Ovary (tissue), 9 donors: ENCODE measurements around the gene GRB2. TPM values are rescaled to one million over a fixed set of nuclear protein-coding genes. Genes with fewer than 3 reads are reported as not detected.
A peak's percentile ranks its signal among the peaks of the same experiment; 100 is the strongest.
"Not testable (repeated sequence)": the region's sequence is repeated elsewhere in the genome, so short reads cannot be mapped to it uniquely, and the experiment has no call there.

ENCODE experiments used
- DNase-seq, 5 donors: peaks; one replicate each; pipeline ENCODE4 v3.0.0-alpha.2; 2019 to 2020
- H3K27ac ChIP-seq, 2 donors: fragments of 200-600 bp; one replicate each; pipeline versions ENCODE4 v1.5.1 to v1.8.0; 2019 to 2022
- H3K27me3 ChIP-seq: fragments of 200-600 bp; one replicate; pipeline ENCODE4 v1.8.0; 2022
- H3K36me3 ChIP-seq: fragments of 200-600 bp; sonication (generic); one replicate; pipeline ENCODE4 v1.5.1; 2019
- H3K4me1 ChIP-seq: one replicate; pipeline ENCODE4 v1.8.1; 2013; ENCODE audit warnings: mild to moderate bottlenecking, moderate library complexity; ENCODE audit not compliant: insufficient read depth
- H3K4me3 ChIP-seq: fragments of 200-600 bp; sonication (generic); one replicate; pipeline ENCODE4 v1.5.1; 2017
- H3K9me3 ChIP-seq, 2 donors: fragments of 200-600 bp in 1 of 2; sonication (generic) in 1 of 2; one replicate each; pipeline versions ENCODE4 v1.5.1 to v1.8.1; 2013 to 2019; ENCODE audit warnings: mild to moderate bottlenecking in 1 of 2, moderate library complexity in 1 of 2
- EP300 ChIP-seq: sonication (generic); formaldehyde crosslinking; IDR thresholded peaks from one replicate; pipeline ENCODE4 v1.6.1; 2017; ENCODE audit warnings: antibody characterized with exemption
- POLR2A ChIP-seq: fragments of 450-650 bp; IDR thresholded peaks from one replicate; pipeline ENCODE4 v1.6.1; 2017; ENCODE audit warnings: antibody characterized with exemption, mild to moderate bottlenecking, moderate library complexity
- WGBS, 3 donors: extraction: QIAGEN DNeasy Blood & Tissue Kit in 1 of 3; methylation state at CpG; one replicate each; pipeline versions ENCODE4 v1.1.5 to v1.1.7; 2013 to 2017; 5-methylcytosine and 5-hydroxymethylcytosine counted together
- intact Hi-C, 4 donors: fragments of 100-400 bp; cut with DNase I; formaldehyde crosslinking; loops; one replicate each; pipeline versions ENCODE4 v1.11.0 to v1.15.1; 2022 to 2023
- polyA plus RNA-seq, 2 donors: library from polyadenylated mRNA; stranded (reverse); fragments of 200-250 nt in 1 of 2; fragments of 350-450 nt in 1 of 2; fragmentation: Illumina TruSeq in 1 of 2; extraction: RNeasy Lipid Tissue Mini Kit (QIAGEN cat#74804) in 1 of 2; gene quantifications; one replicate each; pipeline ENCODE4 v1.2.3, GENCODE V29; 2013 to 2014
- total RNA-seq, 7 donors: library from RNA; depleted of rRNA in 2 of 7; stranded (reverse); fragments of >200 nt in 2 of 7; fragmentation: NEBNext Ultra II Directional in 3 of 7; extraction: Animal tissue kit (Norgen Biotek cat#: 25700) in 3 of 7; gene quantifications; one replicate each; pipeline versions ENCODE4 v1.1.0 to v1.2.4, GENCODE V29; 2016 to 2023
- TF ChIP-seq, protein P1 (sequence below), 3 donors: fragments of 450-650 bp in 2 of 3; fragments of 200-600 bp in 1 of 3; IDR thresholded peaks; one replicate each; pipeline versions ENCODE4 v1.5.1 to v1.8.0; 2016 to 2022; ENCODE audit warnings: antibody characterized with exemption in 3 of 3, mild to moderate bottlenecking in 1 of 3
- donor health status: DM: no; HTN: no; CAD: no; lungs with moderate emphysema.
- donor health status: DM: no; HTN: no; CAD: no.
- donor health status: Bipolar disorder and iron deficiency.
- donor health status: DM: yes; HTN: yes; CAD: no.
- donor health status: DM: no; HTN: no; CAD: no.
- donor health status: DM: yes; HTN: yes; CAD: no.

The GRB2 gene
- total and polyA plus RNA-seq, 9 donors: 41.5 to 88.2 (median 62.6) TPM

DNA sequence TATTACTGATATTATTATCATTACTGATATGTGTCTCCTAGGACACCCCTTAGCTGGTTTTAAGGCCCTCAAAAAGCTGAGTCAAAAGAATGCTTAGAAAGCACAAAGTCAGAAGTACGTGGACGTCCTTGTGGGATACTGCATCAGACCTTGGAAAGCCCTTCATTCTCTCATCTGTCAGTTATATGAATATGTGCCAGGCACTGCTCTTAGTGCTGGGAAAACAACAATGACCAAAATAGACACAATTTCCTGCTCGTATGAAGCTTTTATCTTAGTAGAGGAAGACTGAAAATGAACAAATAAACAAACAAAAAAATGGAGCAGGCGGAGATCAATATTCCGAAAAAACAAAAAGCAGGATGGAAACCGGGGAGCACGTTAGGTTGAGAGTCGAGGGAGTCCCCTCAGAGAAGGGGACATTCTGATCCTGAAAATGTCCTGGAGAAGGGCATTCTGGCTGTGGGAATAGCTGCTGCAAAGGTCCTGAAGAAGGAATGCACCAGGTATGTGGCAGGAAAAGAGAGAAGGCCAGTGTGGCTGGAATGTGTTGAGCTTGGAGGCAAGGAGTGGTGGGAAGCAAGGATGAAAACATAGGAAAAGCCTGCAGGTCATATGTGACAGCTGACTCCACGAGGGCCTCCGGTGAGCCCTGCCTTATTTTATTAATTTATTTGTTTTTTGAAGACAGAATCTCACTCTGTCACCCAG lies 35.4 kb upstream of the GRB2 start:
- intact Hi-C loops: no loop called here
- no peak overlapping the region for H3K4me3 ChIP-seq
- H3K4me1 ChIP-seq: no peaks in the 10 kb centered on the region
- TF ChIP-seq POLR2A (no peak), EP300 (peak; percentile 73)
- TF ChIP-seq, protein P1, sequence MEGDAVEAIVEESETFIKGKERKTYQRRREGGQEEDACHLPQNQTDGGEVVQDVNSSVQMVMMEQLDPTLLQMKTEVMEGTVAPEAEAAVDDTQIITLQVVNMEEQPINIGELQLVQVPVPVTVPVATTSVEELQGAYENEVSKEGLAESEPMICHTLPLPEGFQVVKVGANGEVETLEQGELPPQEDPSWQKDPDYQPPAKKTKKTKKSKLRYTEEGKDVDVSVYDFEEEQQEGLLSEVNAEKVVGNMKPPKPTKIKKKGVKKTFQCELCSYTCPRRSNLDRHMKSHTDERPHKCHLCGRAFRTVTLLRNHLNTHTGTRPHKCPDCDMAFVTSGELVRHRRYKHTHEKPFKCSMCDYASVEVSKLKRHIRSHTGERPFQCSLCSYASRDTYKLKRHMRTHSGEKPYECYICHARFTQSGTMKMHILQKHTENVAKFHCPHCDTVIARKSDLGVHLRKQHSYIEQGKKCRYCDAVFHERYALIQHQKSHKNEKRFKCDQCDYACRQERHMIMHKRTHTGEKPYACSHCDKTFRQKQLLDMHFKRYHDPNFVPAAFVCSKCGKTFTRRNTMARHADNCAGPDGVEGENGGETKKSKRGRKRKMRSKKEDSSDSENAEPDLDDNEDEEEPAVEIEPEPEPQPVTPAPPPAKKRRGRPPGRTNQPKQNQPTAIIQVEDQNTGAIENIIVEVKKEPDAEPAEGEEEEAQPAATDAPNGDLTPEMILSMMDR (IDR thresholded peaks at IDR 0.05): no peak
- no peaks in the 10 kb centered on the region for H3K9me3 ChIP-seq
- 54 to 64% (median 57%) methylated on average over 10 of the region's 10 CpGs for WGBS, 3 donors
- DNase-seq: no peak
- H3K27ac ChIP-seq: no peak overlapping the region
- H3K36me3 ChIP-seq: no peaks in the 10 kb centered on the region
- H3K27me3 ChIP-seq: no peaks in the 10 kb centered on the region

DNA sequence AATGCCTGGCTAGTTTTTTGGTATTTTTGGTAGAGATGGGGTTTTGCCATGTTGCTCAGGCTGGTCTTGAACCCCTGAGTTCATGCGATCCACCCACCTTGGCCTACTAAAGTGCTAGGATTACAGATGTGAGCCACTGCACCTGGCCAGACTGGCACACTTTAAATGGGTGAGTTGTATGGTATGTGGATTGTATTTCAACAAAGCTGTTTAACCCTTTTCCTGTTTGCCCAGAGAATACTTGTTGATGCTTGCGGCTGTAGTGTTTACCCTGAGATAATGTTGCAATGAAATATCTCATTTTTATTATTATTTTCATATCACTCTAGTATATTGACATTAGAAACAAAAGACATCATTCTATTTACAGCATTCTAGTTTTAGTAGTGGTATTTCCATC lies 33.8 kb upstream of the GRB2 start:
- Histone ChIP-seq H3K27ac (no peak overlapping the region), H3K4me3 (no peak overlapping the region), H3K9me3 (no peaks in the 10 kb centered on the region), H3K27me3 (no peaks in the 10 kb centered on the region), H3K4me1 (no peaks in the 10 kb centered on the region), H3K36me3 (no peaks in the 10 kb centered on the region)
- WGBS, 3 donors: 66 to 89% (median 74%) methylated on average over 2 of the region's 2 CpGs
- TF ChIP-seq POLR2A (no peak), EP300 (no peak)
- TF ChIP-seq, protein P1 (IDR thresholded peaks at IDR 0.05): no peak
- no peak for DNase-seq
- intact Hi-C loops: no loop called here

DNA sequence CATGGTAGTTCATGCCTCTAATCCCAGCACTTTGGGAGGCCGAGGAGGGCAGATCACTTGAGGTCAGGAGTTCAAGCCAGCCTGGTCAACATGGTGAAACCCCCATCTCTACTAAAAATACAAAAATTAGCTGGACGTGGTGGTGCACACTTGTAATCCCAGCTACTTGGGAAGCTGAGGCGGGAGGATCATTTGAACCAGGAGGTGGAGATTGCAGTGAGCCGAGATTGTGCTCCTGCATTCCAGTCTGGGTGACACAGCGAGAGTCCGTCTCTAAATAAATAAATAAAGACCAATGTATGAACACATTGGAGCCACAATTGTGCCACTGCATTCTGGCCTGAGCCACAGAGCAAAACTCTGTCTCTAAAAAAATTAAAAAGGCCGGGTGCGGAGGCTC lies 31.9 kb upstream of the GRB2 start:
- WGBS, 3 donors: 91 to 92% (median 91%) methylated on average over 8 of the region's 8 CpGs
- DNase-seq, H3K27ac ChIP-seq, H3K36me3 ChIP-seq, intact Hi-C loops, H3K9me3 ChIP-seq, H3K4me3 ChIP-seq, H3K27me3 ChIP-seq, H3K4me1 ChIP-seq: not testable (repeated sequence)

DNA sequence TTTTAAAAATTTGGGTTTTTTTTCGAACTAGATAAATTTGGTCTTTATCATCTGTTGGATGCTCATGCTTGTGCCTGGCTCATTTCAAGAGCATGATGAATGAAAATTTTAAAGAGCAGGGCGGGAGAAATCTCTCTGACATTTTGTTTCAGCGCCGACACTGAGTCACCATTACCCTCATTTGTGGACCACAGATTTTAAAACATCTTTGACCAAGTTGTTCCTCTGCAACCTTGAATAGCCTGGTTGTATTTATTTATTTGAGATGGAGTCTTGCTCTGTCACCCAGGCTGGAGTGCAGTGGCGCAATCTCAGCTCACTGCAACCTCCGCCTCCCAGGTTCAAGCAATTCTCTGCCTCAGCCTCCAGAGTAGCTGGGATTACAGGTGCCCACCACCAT lies 29.0 kb upstream of the GRB2 start:
- 79 to 89% (median 79%) methylated on average over 6 of the region's 6 CpGs for WGBS, 3 donors
- intact Hi-C loops, H3K9me3 ChIP-seq, H3K4me3 ChIP-seq, H3K27ac ChIP-seq, H3K36me3 ChIP-seq, H3K27me3 ChIP-seq, H3K4me1 ChIP-seq, DNase-seq: not testable (repeated sequence)

GRCh38 chr17:75433218-75433783 lies 27.8 kb upstream of the GRB2 start:
- H3K27me3 ChIP-seq: no peaks in the 10 kb centered on the region
- no peak for DNase-seq
- no peak overlapping the region for H3K27ac ChIP-seq
- whole genome bisulfite sequencing, 3 donors: 59 to 69% (median 63%) methylated on average over 6 of the region's 6 CpGs
- H3K9me3 ChIP-seq: no peaks in the 10 kb centered on the region
- intact Hi-C loops: no loop called here
- TF ChIP-seq, protein P1 (IDR thresholded peaks at IDR 0.05): no peak
- no peak for TF ChIP-seq POLR2A
- TF ChIP-seq EP300: no peak
- no peak overlapping the region for H3K4me3 ChIP-seq
- H3K36me3 ChIP-seq: no peaks in the 10 kb centered on the region
- no peaks in the 10 kb centered on the region for H3K4me1 ChIP-seq
